Measurements from ENCODE around the gene DNAAF2. TPM values are rescaled to one million over a fixed set of nuclear protein-coding genes. Genes with fewer than 3 reads are reported as not detected.

DNAAF2 gene
- polyA plus RNA-seq, 2 donors, result 2.3 to 5.2 TPM

Other genes with a start within 250 kb of the DNAAF2 start
- gene RPS29, start 48.9 kb downstream of the DNAAF2 start, polyA plus RNA-seq, result 1,000 to 10,000 TPM in 1 of 2 donors, 100 to 1,000 TPM in 1; 861 to 2,600 TPM
- 1 to 10 TPM; 4.3 to 9.0 TPM for gene LRR1, start 36.3 kb downstream of the DNAAF2 start, polyA plus RNA-seq
- 100 to 1,000 TPM; 405 to 519 TPM for gene RPL36AL, start 14.6 kb downstream of the DNAAF2 start, polyA plus RNA-seq
- 10 to 100 TPM in 1 of 2 donors, 1 to 10 TPM in 1; 9.2 to 10.8 TPM for gene MGAT2, start 14.4 kb downstream of the DNAAF2 start, polyA plus RNA-seq
- gene POLE2, start 53.0 kb upstream of the DNAAF2 start, polyA plus RNA-seq, result 1 to 10 TPM; 7.0 to 8.0 TPM
- 1 to 10 TPM; 1.0 to 2.3 TPM for gene KLHDC1, start 57.9 kb upstream of the DNAAF2 start, polyA plus RNA-seq
- gene KLHDC2, start 132.9 kb upstream of the DNAAF2 start, polyA plus RNA-seq, result 10 to 100 TPM; 24.2 to 31.6 TPM
- gene NEMF, start 217.5 kb upstream of the DNAAF2 start, polyA plus RNA-seq, result 10 to 100 TPM; 19.9 to 40.2 TPM

Measured in esophagus (tissue), 2 donors.